Measurements from ENCODE around the gene SMIM28. TPM values are rescaled to one million over a fixed set of nuclear protein-coding genes. Genes with fewer than 3 reads are reported as not detected.
"Not testable (repeated sequence)": the region's sequence is repeated elsewhere in the genome, so short reads cannot be mapped to it uniquely, and the experiment has no call there.

The SMIM28 gene
- total and polyA plus RNA-seq, 2 experiments from 2014 or later: not detected

- Histone ChIP-seq H3K4me3 (no peak overlapping the region), H3K4me1 (ENCODE audit: low read depth) (peaks cover 7% of the 10 kb centered on the region), H3K36me3 (no peaks in the 10 kb centered on the region), H3K9me3 (ENCODE audit: low read depth) (no peaks in the 10 kb centered on the region), H3K27me3 (no peaks in the 10 kb centered on the region), H3K27ac (no peak overlapping the region)
- TF ChIP-seq CTCF (IDR thresholded peaks at IDR 0.05; ENCODE audit: low read depth, low read length): no peak
- no peak for DNase-seq (ENCODE audit: low read depth in 1 of 2, low spot score in 1 of 2)
Measured at GRCh38 chr6:138345565-138346285, 32.0 kb upstream of the SMIM28 start.

- no peak overlapping the region for H3K4me3 ChIP-seq
- TF ChIP-seq CTCF (IDR thresholded peaks at IDR 0.05; ENCODE audit: low read depth, low read length): no peak
- no peaks in the 10 kb centered on the region for H3K9me3 ChIP-seq (ENCODE audit: low read depth)
- peaks cover 7% of the 10 kb centered on the region for H3K4me1 ChIP-seq (ENCODE audit: low read depth)
- H3K27me3 ChIP-seq: no peaks in the 10 kb centered on the region
- DNase-seq (ENCODE audit: low read depth in 1 of 2, low spot score in 1 of 2): peak in 1 of 2 donors; percentile 51
- no peaks in the 10 kb centered on the region for H3K36me3 ChIP-seq
- no peak overlapping the region for H3K27ac ChIP-seq
Measured at GRCh38 chr6:138346302-138347195, 31.2 kb upstream of the SMIM28 start.

GRCh38 chr6:138347864-138348263 lies 29.8 kb upstream of the SMIM28 start:
- Histone ChIP-seq H3K4me3 (no peak overlapping the region), H3K9me3 (ENCODE audit: low read depth) (no peaks in the 10 kb centered on the region), H3K27ac (no peak overlapping the region), H3K27me3 (no peaks in the 10 kb centered on the region), H3K36me3 (no peaks in the 10 kb centered on the region), H3K4me1 (ENCODE audit: low read depth) (peaks cover 7% of the 10 kb centered on the region)
- no peak for DNase-seq (ENCODE audit: low read depth in 1 of 2, low spot score in 1 of 2)
- TF ChIP-seq CTCF (IDR thresholded peaks at IDR 0.05; ENCODE audit: low read depth, low read length): no peak

- DNase-seq (ENCODE audit: low read depth in 1 of 2, low spot score in 1 of 2): peak in 1 of 2 donors; percentile 55
- Histone ChIP-seq H3K27me3 (no peaks in the 10 kb centered on the region), H3K27ac (no peak overlapping the region), H3K9me3 (ENCODE audit: low read depth) (no peaks in the 10 kb centered on the region), H3K4me3 (no peak overlapping the region), H3K4me1 (ENCODE audit: low read depth) (peaks cover 7% of the 10 kb centered on the region), H3K36me3 (no peaks in the 10 kb centered on the region)
- no peak for TF ChIP-seq CTCF (IDR thresholded peaks at IDR 0.05; ENCODE audit: low read depth, low read length)
Measured at GRCh38 chr6:138349891-138350290, 27.8 kb upstream of the SMIM28 start.

- Histone ChIP-seq H3K27me3 (no peaks in the 10 kb centered on the region), H3K4me1 (ENCODE audit: low read depth) (no peaks in the 10 kb centered on the region), H3K27ac (no peak overlapping the region), H3K36me3 (no peaks in the 10 kb centered on the region), H3K9me3 (ENCODE audit: low read depth) (no peaks in the 10 kb centered on the region), H3K4me3 (no peak overlapping the region)
- TF ChIP-seq CTCF (IDR thresholded peaks at IDR 0.05; ENCODE audit: low read depth, low read length): no peak
- no peak for DNase-seq (ENCODE audit: low read depth in 1 of 2, low spot score in 1 of 2)
Measured at GRCh38 chr6:138357928-138358327, 19.8 kb upstream of the SMIM28 start.

GRCh38 chr6:138368684-138369083 lies 9.0 kb upstream of the SMIM28 start:
- not testable (repeated sequence) for H3K9me3 ChIP-seq (ENCODE audit: low read depth)

More at GRCh38 chr6:138368684-138369083, 9.0 kb upstream of the SMIM28 start:
- not testable (repeated sequence) for H3K27me3 ChIP-seq; DNase-seq (ENCODE audit: low read depth in 1 of 2, low spot score in 1 of 2); H3K36me3 ChIP-seq; H3K27ac ChIP-seq; H3K4me3 ChIP-seq
- H3K4me1 ChIP-seq (ENCODE audit: low read depth): peaks cover 21% of the 10 kb centered on the region
